Mononuclear cell (primary cell): ENCODE results near the gene HOXB6. TPM values are rescaled to one million over a fixed set of nuclear protein-coding genes. Genes with fewer than 3 reads are reported as not detected.

Experiments
- H3K27me3 ChIP-seq: 2 replicates; pipeline ENCODE4 v1.6.0; 2011; ENCODE audit warnings: low read length, control low read depth; ENCODE audit not compliant: insufficient read depth
- H3K4me1 ChIP-seq: 2 replicates; pipeline ENCODE4 v1.5.1; 2011; ENCODE audit warnings: mild to moderate bottlenecking, low read length, control low read depth; ENCODE audit not compliant: insufficient read depth
- H3K4me3 ChIP-seq: 2 replicates; pipeline ENCODE4 v1.5.1; 2011; ENCODE audit warnings: mild to moderate bottlenecking, low read length, moderate library complexity
- H3K9me3 ChIP-seq: 2 replicates; pipeline ENCODE4 v1.5.1; 2011; ENCODE audit warnings: low read depth, mild to moderate bottlenecking, control low read depth, low read length
- total RNA-seq: library from RNA; depleted of rRNA; stranded (reverse); fragments of >200 nt; gene quantifications from one replicate; pipeline ENCODE4 v1.2.3, GENCODE V29; 2012

Gene HOXB6
- total RNA-seq, 1 donor: not detected

- Histone ChIP-seq H3K4me3 (no peak overlapping the region), H3K27me3 (peaks cover 99% of the 10 kb centered on the region), H3K4me1 (peaks cover 16% of the 10 kb centered on the region), H3K9me3 (no peaks in the 10 kb centered on the region)
Observed at GRCh38 chr17:48619826-48620449, 15.2 kb upstream of the HOXB6 start.

GRCh38 chr17:48618256-48618896 lies 13.6 kb upstream of the HOXB6 start:
- Histone ChIP-seq H3K27me3 (peaks cover 96% of the 10 kb centered on the region), H3K9me3 (no peaks in the 10 kb centered on the region), H3K4me1 (peaks cover 20% of the 10 kb centered on the region), H3K4me3 (no peak overlapping the region)

GRCh38 chr17:48617471-48618255 lies 12.9 kb upstream of the HOXB6 start:
- H3K27me3 ChIP-seq: peaks cover 92% of the 10 kb centered on the region
- no peak overlapping the region for H3K4me3 ChIP-seq
- no peaks in the 10 kb centered on the region for H3K9me3 ChIP-seq
- peaks cover 25% of the 10 kb centered on the region for H3K4me1 ChIP-seq

GRCh38 chr17:48616717-48617470 lies 12.1 kb upstream of the HOXB6 start:
- H3K27me3 ChIP-seq: peaks cover 91% of the 10 kb centered on the region
- no peaks in the 10 kb centered on the region for H3K9me3 ChIP-seq
- H3K4me1 ChIP-seq: peaks cover 33% of the 10 kb centered on the region
- no peak overlapping the region for H3K4me3 ChIP-seq

GRCh38 chr17:48615963-48616716 lies 11.4 kb upstream of the HOXB6 start:
- Histone ChIP-seq H3K27me3 (peaks cover 91% of the 10 kb centered on the region), H3K9me3 (no peaks in the 10 kb centered on the region), H3K4me1 (peaks cover 40% of the 10 kb centered on the region), H3K4me3 (no peak overlapping the region)

GRCh38 chr17:48615047-48615962 lies 10.5 kb upstream of the HOXB6 start, which contains the start of gene HOXB8:
Gene HOXB8, minus strand, starts transcription at chr17:48615292. Its CDS starts 588 bp downstream, at chr17:48614704.
- H3K4me1 ChIP-seq: peaks cover 49% of the 10 kb centered on the region
- H3K9me3 ChIP-seq: no peaks in the 10 kb centered on the region
- no peak within 1 kb of the TSS for H3K4me3 ChIP-seq
- H3K27me3 ChIP-seq: peaks cover 91% of the 10 kb centered on the region

GRCh38 chr17:48613862-48614694 lies 9.3 kb upstream of the HOXB6 start:
- Histone ChIP-seq H3K4me1 (peaks cover 55% of the 10 kb centered on the region), H3K9me3 (no peaks in the 10 kb centered on the region), H3K27me3 (peaks cover 92% of the 10 kb centered on the region), H3K4me3 (no peak overlapping the region)

GRCh38 chr17:48612854-48613691 lies 8.3 kb upstream of the HOXB6 start:
- Histone ChIP-seq H3K4me1 (peaks cover 45% of the 10 kb centered on the region), H3K9me3 (no peaks in the 10 kb centered on the region), H3K27me3 (peaks cover 90% of the 10 kb centered on the region), H3K4me3 (no peak overlapping the region)

GRCh38 chr17:48612456-48612853 lies 7.7 kb upstream of the HOXB6 start:
- Histone ChIP-seq H3K4me1 (peaks cover 44% of the 10 kb centered on the region), H3K9me3 (no peaks in the 10 kb centered on the region), H3K27me3 (peaks cover 88% of the 10 kb centered on the region), H3K4me3 (no peak overlapping the region)

- H3K27me3 ChIP-seq: peaks cover 88% of the 10 kb centered on the region
- H3K9me3 ChIP-seq: no peaks in the 10 kb centered on the region
- H3K4me1 ChIP-seq: peaks cover 44% of the 10 kb centered on the region
- no peak overlapping the region for H3K4me3 ChIP-seq
Observed at GRCh38 chr17:48611681-48612455, 7.1 kb upstream of the HOXB6 start.

GRCh38 chr17:48611213-48611612 lies 6.4 kb upstream of the HOXB6 start:
- Histone ChIP-seq H3K27me3 (peaks cover 88% of the 10 kb centered on the region), H3K4me1 (peaks cover 44% of the 10 kb centered on the region), H3K9me3 (no peaks in the 10 kb centered on the region), H3K4me3 (peak overlapping the region; percentile 38)
